HepG2 (cell line): ENCODE measurements around the gene ALB. TPM values are rescaled to one million over a fixed set of nuclear protein-coding genes. Genes with fewer than 3 reads are reported as not detected.

Experiments
- CENPT ChIP-seq: sonication (generic); formaldehyde crosslinking; IDR thresholded peaks from 2 replicates; pipeline ENCODE4 v1.8.0; 2022; ENCODE audit warnings: low read depth, mild to moderate bottlenecking, moderate library complexity, missing genetic modification reagents
- DPF2 ChIP-seq: sonication (generic); formaldehyde crosslinking; IDR thresholded peaks from 2 replicates; pipeline ENCODE4 v1.4.0; 2020; ENCODE audit warnings: mild to moderate bottlenecking, low read depth, missing genetic modification reagents, borderline replicate concordance
- GABPB1 ChIP-seq: IDR thresholded peaks from 2 replicates; pipeline ENCODE4 v1.6.1; 2016; ENCODE audit warnings: mild to moderate bottlenecking, missing genetic modification reagents, moderate library complexity, missing compliant biosample characterization
- GTF2F1 ChIP-seq: fragments of 150-350 bp; IDR thresholded peaks from 2 replicates; pipeline ENCODE4 v1.6.1; 2014; ENCODE audit warnings: low read length
- JUN ChIP-seq: sonication (generic); formaldehyde crosslinking; IDR thresholded peaks from 2 replicates; pipeline ENCODE4 v1.4.0; 2020; ENCODE audit warnings: mild to moderate bottlenecking, missing genetic modification reagents
- KAT8 ChIP-seq: IDR thresholded peaks from 2 replicates; pipeline ENCODE4 v1.6.1; 2016; ENCODE audit warnings: missing genetic modification reagents, missing compliant biosample characterization
- KDM4B ChIP-seq: sonication (generic); formaldehyde crosslinking; IDR thresholded peaks from 2 replicates; pipeline ENCODE4 v1.4.0; 2020; ENCODE audit warnings: missing genetic modification reagents
- MLLT10 ChIP-seq: sonication (generic); formaldehyde crosslinking; IDR thresholded peaks from 2 replicates; pipeline ENCODE4 v1.4.0; 2020; ENCODE audit warnings: missing genetic modification reagents
- MXD4 ChIP-seq: IDR thresholded peaks from 2 replicates; pipeline ENCODE4 v1.6.1; 2016; ENCODE audit warnings: mild to moderate bottlenecking, missing biosample characterization, missing genetic modification reagents
- NCOA5 ChIP-seq: sonication (generic); formaldehyde crosslinking; IDR thresholded peaks from 2 replicates; pipeline ENCODE4 v1.4.0; 2020; ENCODE audit warnings: missing genetic modification reagents
- NR0B2 ChIP-seq: sonication (generic); formaldehyde crosslinking; IDR thresholded peaks from 2 replicates; pipeline ENCODE4 v1.4.0; 2020; ENCODE audit warnings: mild to moderate bottlenecking, missing genetic modification reagents
- NR2F6 ChIP-seq, 2 experiments: IDR thresholded peaks; 2 replicates each; pipeline ENCODE4 v1.6.1; 2016; ENCODE audit warnings: antibody characterized with exemption in 1 of 2, mild to moderate bottlenecking in 1 of 2
- PRDM10 ChIP-seq: sonication (generic); formaldehyde crosslinking; IDR thresholded peaks from 2 replicates; pipeline ENCODE4 v1.4.0; 2020; ENCODE audit warnings: low read depth, missing genetic modification reagents
- RARG ChIP-seq: sonication (generic); formaldehyde crosslinking; IDR thresholded peaks from 2 replicates; pipeline ENCODE4 v1.4.0; 2020; ENCODE audit warnings: low read depth, mild to moderate bottlenecking, missing genetic modification reagents
- RBAK ChIP-seq: sonication (generic); formaldehyde crosslinking; IDR thresholded peaks from 2 replicates; pipeline ENCODE4 v1.5.1; 2020; ENCODE audit warnings: mild to moderate bottlenecking, missing genetic modification reagents
- REL ChIP-seq: sonication (generic); formaldehyde crosslinking; conservative IDR thresholded peaks from 2 replicates; pipeline ENCODE4 v1.8.0; 2022; ENCODE audit warnings: mild to moderate bottlenecking, missing genetic modification reagents, moderate library complexity
- TSC22D2 ChIP-seq: sonication (generic); formaldehyde crosslinking; IDR thresholded peaks from 2 replicates; pipeline ENCODE4 v1.5.1; 2020; ENCODE audit warnings: missing genetic modification reagents, mild to moderate bottlenecking, borderline replicate concordance
- ZBTB21 ChIP-seq: sonication (generic); formaldehyde crosslinking; IDR thresholded peaks from 2 replicates; pipeline ENCODE4 v1.4.0; 2020; ENCODE audit warnings: missing genetic modification reagents
- ZNF225 ChIP-seq: sonication (generic); formaldehyde crosslinking; IDR thresholded peaks from 2 replicates; pipeline ENCODE4 v1.4.0; 2020; ENCODE audit warnings: mild to moderate bottlenecking, missing genetic modification reagents
- ZNF296 ChIP-seq: sonication (generic); formaldehyde crosslinking; conservative IDR thresholded peaks from 2 replicates; pipeline ENCODE4 v1.5.0; 2020; ENCODE audit warnings: mild to moderate bottlenecking, missing genetic modification reagents
- ZNF34 ChIP-seq: sonication (generic); formaldehyde crosslinking; IDR thresholded peaks from 2 replicates; pipeline ENCODE4 v1.4.0; 2020; ENCODE audit warnings: mild to moderate bottlenecking, missing genetic modification reagents, borderline replicate concordance
- ZNF441 ChIP-seq: sonication (generic); formaldehyde crosslinking; IDR thresholded peaks from 2 replicates; pipeline ENCODE4 v1.7.0; 2021; ENCODE audit warnings: missing genetic modification reagents, borderline replicate concordance
- ZNF460 ChIP-seq: sonication (generic); formaldehyde crosslinking; IDR thresholded peaks from 2 replicates; pipeline ENCODE4 v1.5.1; 2020; ENCODE audit warnings: missing genetic modification reagents, mild to moderate bottlenecking, borderline replicate concordance
- ZNF713 ChIP-seq: sonication (generic); formaldehyde crosslinking; IDR thresholded peaks from 2 replicates; pipeline ENCODE4 v1.4.0; 2020; ENCODE audit warnings: mild to moderate bottlenecking, missing genetic modification reagents
- ZNF790 ChIP-seq: sonication (generic); formaldehyde crosslinking; IDR thresholded peaks from 2 replicates; pipeline ENCODE4 v1.8.0; 2022; ENCODE audit warnings: missing genetic modification reagents, mild to moderate bottlenecking, borderline replicate concordance
- ZNF839 ChIP-seq: sonication (generic); formaldehyde crosslinking; IDR thresholded peaks from 2 replicates; pipeline ENCODE4 v1.4.0; 2020; ENCODE audit warnings: missing genetic modification reagents, mild to moderate bottlenecking, borderline replicate concordance
- ZNF883 ChIP-seq: sonication (generic); formaldehyde crosslinking; IDR thresholded peaks from 2 replicates; pipeline ENCODE4 v1.5.1; 2020; ENCODE audit warnings: mild to moderate bottlenecking, missing genetic modification reagents; ENCODE audit errors: not compliant biosample characterization
- polyA plus RNA-seq, 8 experiments: library from polyadenylated mRNA; depleted of rRNA in 3 of 8; stranded (reverse) in 7 of 8; unstranded in 1 of 8; fragments of >200 nt; fragmentation: Illumina TruSeq in 4 of 8; extraction: Trizol in 4 of 8; gene quantifications; 2 replicates each; pipeline versions ENCODE4 v1.2.1 to v1.2.3, GENCODE V29; 2011 to 2016; ENCODE audit warnings: low read depth in 4 of 8, missing spikeins in 1 of 8, mixed read lengths in 1 of 8; ENCODE audit not compliant: insufficient read depth in 1 of 8
- total RNA-seq, 5 experiments: library from RNA; depleted of rRNA; stranded (reverse); fragments of >200 nt; fragmentation: Illumina TruSeq; extraction: Trizol; gene quantifications; 2 replicates each; pipeline ENCODE4 v1.2.3, GENCODE V29; 2016; ENCODE audit warnings: low read depth in 1 of 5
- TF ChIP-seq, protein P1 (sequence below): sonication (generic); formaldehyde crosslinking; conservative IDR thresholded peaks from 2 replicates; pipeline ENCODE4 v1.8.0; 2022; ENCODE audit warnings: low read depth, missing genetic modification reagents

ALB gene
- total and polyA plus RNA-seq, 2 of the 13 experiments (the other 11 are each of a cell fraction or from before 2014, with no cell fraction given): 22,259 to 22,625 TPM

- TF ChIP-seq, protein P1, sequence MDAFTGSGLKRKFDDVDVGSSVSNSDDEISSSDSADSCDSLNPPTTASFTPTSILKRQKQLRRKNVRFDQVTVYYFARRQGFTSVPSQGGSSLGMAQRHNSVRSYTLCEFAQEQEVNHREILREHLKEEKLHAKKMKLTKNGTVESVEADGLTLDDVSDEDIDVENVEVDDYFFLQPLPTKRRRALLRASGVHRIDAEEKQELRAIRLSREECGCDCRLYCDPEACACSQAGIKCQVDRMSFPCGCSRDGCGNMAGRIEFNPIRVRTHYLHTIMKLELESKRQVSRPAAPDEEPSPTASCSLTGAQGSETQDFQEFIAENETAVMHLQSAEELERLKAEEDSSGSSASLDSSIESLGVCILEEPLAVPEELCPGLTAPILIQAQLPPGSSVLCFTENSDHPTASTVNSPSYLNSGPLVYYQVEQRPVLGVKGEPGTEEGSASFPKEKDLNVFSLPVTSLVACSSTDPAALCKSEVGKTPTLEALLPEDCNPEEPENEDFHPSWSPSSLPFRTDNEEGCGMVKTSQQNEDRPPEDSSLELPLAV (CRISPR knock-in tag): no peak
- no peak for TF ChIP-seq ZNF790
- TF ChIP-seq RBAK (CRISPR knock-in tag): no peak
- no peak for TF ChIP-seq GABPB1 (CRISPR knock-in tag)
- no peak for TF ChIP-seq ZNF34
- no peak for TF ChIP-seq KDM4B
- no peak for TF ChIP-seq RARG
- no peak for TF ChIP-seq JUN
- TF ChIP-seq ZNF839 (CRISPR knock-in tag): no peak
- no peak for TF ChIP-seq REL
- no peak for TF ChIP-seq TSC22D2 (CRISPR knock-in tag)
- no peak for TF ChIP-seq NR0B2 (CRISPR knock-in tag)
- no peak for TF ChIP-seq NCOA5 (CRISPR knock-in tag)
- no peak for TF ChIP-seq PRDM10 (CRISPR knock-in tag)
- TF ChIP-seq ZNF225: no peak
- TF ChIP-seq MXD4 (CRISPR knock-in tag): no peak
- TF ChIP-seq ZNF460 (CRISPR knock-in tag): no peak; the same call in 1 of the 2 replicates
- TF ChIP-seq ZBTB21 (CRISPR knock-in tag): no peak
- TF ChIP-seq KAT8: no peak
- TF ChIP-seq MLLT10 (CRISPR knock-in tag): no peak
- no peak for TF ChIP-seq ZNF296 (CRISPR knock-in tag)
- TF ChIP-seq CENPT: no peak
- TF ChIP-seq NR2F6 (IDR thresholded peaks at IDR 0.05): peak; percentile 32; the same call in 1 of the 2 replicates
- TF ChIP-seq NR2F6 (CRISPR knock-in tag; IDR thresholded peaks at IDR 0.05): no peak
- no peak for TF ChIP-seq GTF2F1
- TF ChIP-seq ZNF441 (CRISPR knock-in tag): no peak
- no peak for TF ChIP-seq ZNF713 (CRISPR knock-in tag)
- no peak for TF ChIP-seq DPF2 (CRISPR knock-in tag)
- no peak for TF ChIP-seq ZNF883 (CRISPR knock-in tag)
These were observed 11.7 kb downstream of the ALB start (continued) for GRCh38 chr4:73415807-73416238.
